Measurements from ENCODE around the gene WDR37. TPM values are rescaled to one million over a fixed set of nuclear protein-coding genes. Genes with fewer than 3 reads are reported as not detected.
A peak's percentile ranks its signal among the peaks of the same experiment; 100 is the strongest.

Gene WDR37
- total RNA-seq, 1 experiment from 2014 or later = 10.4 TPM

GRCh38 chr10:1115607-1115955 is 59.4 kb downstream of the WDR37 start:
- ATAC-seq = no peak
- Mint-ChIP-seq H3K27me3 (ENCODE audit: low read depth) (no peaks in the 10 kb centered on the region), H3K9me3 (no peaks in the 10 kb centered on the region), H3K36me3 (peaks cover 31% of the 10 kb centered on the region), H3K4me3 (no peak overlapping the region), H3K4me1 (peaks cover 25% of the 10 kb centered on the region), H3K27ac (peak overlapping the region; percentile 69)
- CTCF ChIA-PET = no interaction called here
- TF ChIP-seq, protein P1, sequence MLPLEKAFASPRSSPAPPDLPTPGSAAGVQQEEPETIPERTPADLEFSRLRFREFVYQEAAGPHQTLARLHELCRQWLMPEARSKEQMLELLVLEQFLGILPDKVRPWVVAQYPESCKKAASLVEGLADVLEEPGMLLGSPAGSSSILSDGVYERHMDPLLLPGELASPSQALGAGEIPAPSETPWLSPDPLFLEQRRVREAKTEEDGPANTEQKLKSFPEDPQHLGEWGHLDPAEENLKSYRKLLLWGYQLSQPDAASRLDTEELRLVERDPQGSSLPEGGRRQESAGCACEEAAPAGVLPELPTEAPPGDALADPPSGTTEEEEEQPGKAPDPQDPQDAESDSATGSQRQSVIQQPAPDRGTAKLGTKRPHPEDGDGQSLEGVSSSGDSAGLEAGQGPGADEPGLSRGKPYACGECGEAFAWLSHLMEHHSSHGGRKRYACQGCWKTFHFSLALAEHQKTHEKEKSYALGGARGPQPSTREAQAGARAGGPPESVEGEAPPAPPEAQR (CRISPR knock-in tag; IDR thresholded peaks at IDR 0.05) = no peak
- TF ChIP-seq TEAD4 (CRISPR knock-in tag; IDR thresholded peaks at IDR 0.05) (no peak), ETV6 (CRISPR knock-in tag; IDR thresholded peaks at IDR 0.05) (no peak)
- POLR2A ChIA-PET = no interaction called here
- DNase-seq (ENCODE audit: low spot score) = no peak

DNA sequence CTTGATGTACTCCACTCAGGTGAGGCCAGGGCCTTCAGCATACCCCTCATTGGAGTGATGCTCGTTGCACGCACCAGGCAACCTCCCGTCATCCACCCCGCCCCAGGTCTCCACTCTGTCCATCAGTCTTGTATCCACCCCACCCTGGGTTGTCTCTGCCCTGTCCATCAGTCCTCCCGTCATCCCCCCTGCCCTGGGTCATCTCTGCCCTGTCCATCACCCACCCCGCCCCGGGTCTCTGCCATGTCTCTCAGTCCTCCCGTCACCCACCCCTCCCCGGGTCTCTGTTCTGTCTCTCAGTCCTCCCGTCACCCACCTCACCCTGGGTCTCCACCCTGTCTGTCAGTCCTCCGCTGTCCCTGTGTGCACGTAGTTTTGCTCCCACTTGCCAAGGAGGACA is 59.9 kb downstream of the WDR37 start:
- no peak for DNase-seq (ENCODE audit: low spot score)
- Mint-ChIP-seq H3K27me3 (ENCODE audit: low read depth) (no peaks in the 10 kb centered on the region), H3K36me3 (peaks cover 31% of the 10 kb centered on the region), H3K9me3 (no peaks in the 10 kb centered on the region), H3K27ac (no peak overlapping the region), H3K4me3 (no peak overlapping the region), H3K4me1 (peaks cover 21% of the 10 kb centered on the region)
- no peak for ATAC-seq
- ChIA-PET POLR2A (no interaction called here), CTCF (no interaction called here)
- TF ChIP-seq CREM (CRISPR knock-in tag; IDR thresholded peaks at IDR 0.05) (no peak), ERG (CRISPR knock-in tag; IDR thresholded peaks at IDR 0.05) (no peak), ZNF232 (CRISPR knock-in tag; IDR thresholded peaks at IDR 0.05) (no peak), NFATC4 (CRISPR knock-in tag; IDR thresholded peaks at IDR 0.05) (no peak), HMGA2 (CRISPR knock-in tag; IDR thresholded peaks at IDR 0.05) (no peak), TEAD1 (CRISPR knock-in tag; IDR thresholded peaks at IDR 0.05) (no peak), FOXK1 (CRISPR knock-in tag; IDR thresholded peaks at IDR 0.05) (no peak), STAT6 (CRISPR knock-in tag; conservative IDR thresholded peaks at IDR 0.05; ENCODE audit: low read depth) (no peak), ZNF138 (CRISPR knock-in tag; conservative IDR thresholded peaks at IDR 0.05) (no peak), SOX15 (CRISPR knock-in tag; IDR thresholded peaks at IDR 0.05) (no peak), FOXJ3 (CRISPR knock-in tag; IDR thresholded peaks at IDR 0.05; ENCODE audit: borderline replicate concordance) (no peak), KAT7 (CRISPR knock-in tag; IDR thresholded peaks at IDR 0.05; ENCODE audit: borderline replicate concordance) (no peak), NR1H2 (CRISPR knock-in tag; IDR thresholded peaks at IDR 0.05) (no peak), RELA (CRISPR knock-in tag; IDR thresholded peaks at IDR 0.05; ENCODE audit: borderline replicate concordance) (no peak), TP53 (CRISPR knock-in tag; IDR thresholded peaks at IDR 0.05) (no peak)

GRCh38 chr10:1116696-1117280 is 60.6 kb downstream of the WDR37 start:
- Mint-ChIP-seq H3K4me3 (no peak overlapping the region), H3K27ac (peak overlapping the region; percentile 60), H3K9me3 (no peaks in the 10 kb centered on the region), H3K27me3 (ENCODE audit: low read depth) (no peaks in the 10 kb centered on the region), H3K4me1 (peaks cover 20% of the 10 kb centered on the region), H3K36me3 (peaks cover 32% of the 10 kb centered on the region)
- no peak for DNase-seq (ENCODE audit: low spot score)
- POLR2A ChIA-PET = no interaction called here
- CTCF ChIA-PET = no interaction called here
- no peak for ATAC-seq
- TF ChIP-seq, protein P2, sequence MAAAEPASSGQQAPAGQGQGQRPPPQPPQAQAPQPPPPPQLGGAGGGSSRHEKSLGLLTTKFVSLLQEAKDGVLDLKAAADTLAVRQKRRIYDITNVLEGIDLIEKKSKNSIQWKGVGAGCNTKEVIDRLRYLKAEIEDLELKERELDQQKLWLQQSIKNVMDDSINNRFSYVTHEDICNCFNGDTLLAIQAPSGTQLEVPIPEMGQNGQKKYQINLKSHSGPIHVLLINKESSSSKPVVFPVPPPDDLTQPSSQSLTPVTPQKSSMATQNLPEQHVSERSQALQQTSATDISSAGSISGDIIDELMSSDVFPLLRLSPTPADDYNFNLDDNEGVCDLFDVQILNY (CRISPR knock-in tag; IDR thresholded peaks at IDR 0.05) = no peak
- no peak for TF ChIP-seq CTCF (IDR thresholded peaks at IDR 0.05)
- no peak for TF ChIP-seq TEAD1 (CRISPR knock-in tag; IDR thresholded peaks at IDR 0.05)
- TF ChIP-seq ARID4B (CRISPR knock-in tag; IDR thresholded peaks at IDR 0.05; ENCODE audit: borderline replicate concordance) = no peak

Data from WTC11 (cell line).